Measurements from ENCODE around the gene CEACAM16.

Gene CEACAM16

GRCh38 chr19:44697670-44698034 lies 1.3 kb upstream of the CEACAM16 start:
- no peak for DNase-seq (ENCODE audit: low read depth)
- no peak for TF ChIP-seq CTCF (conservative IDR thresholded peaks at IDR 0.05; ENCODE audit: low read depth, low read length)
- no peak overlapping the region for H3K4me3 ChIP-seq (ENCODE audit: low read length)

GRCh38 chr19:44700547-44700946 lies 1.6 kb downstream of the CEACAM16 start:
- TF ChIP-seq CTCF (conservative IDR thresholded peaks at IDR 0.05; ENCODE audit: low read depth, low read length), result no peak
- DNase-seq (ENCODE audit: low read depth), result no peak
- no peak overlapping the region for H3K4me3 ChIP-seq (ENCODE audit: low read length)

- no peak for TF ChIP-seq CTCF (conservative IDR thresholded peaks at IDR 0.05; ENCODE audit: low read depth, low read length)
- no peak for DNase-seq (ENCODE audit: low read depth)
- no peak overlapping the region for H3K4me3 ChIP-seq (ENCODE audit: low read length)
Observed at GRCh38 chr19:44701228-44701627, 2.3 kb downstream of the CEACAM16 start.

GRCh38 chr19:44702551-44703176 lies 3.7 kb downstream of the CEACAM16 start:
- DNase-seq (ENCODE audit: low read depth), result no peak
- TF ChIP-seq CTCF (conservative IDR thresholded peaks at IDR 0.05; ENCODE audit: low read depth, low read length), result no peak
- no peak overlapping the region for H3K4me3 ChIP-seq (ENCODE audit: low read length)

- H3K4me3 ChIP-seq (ENCODE audit: low read length), result no peak overlapping the region
- no peak for DNase-seq (ENCODE audit: low read depth)
- no peak for TF ChIP-seq CTCF (conservative IDR thresholded peaks at IDR 0.05; ENCODE audit: low read depth, low read length)
Observed at GRCh38 chr19:44703336-44704078, 4.6 kb downstream of the CEACAM16 start.

- TF ChIP-seq CTCF (conservative IDR thresholded peaks at IDR 0.05; ENCODE audit: low read depth, low read length), result no peak
- no peak for DNase-seq (ENCODE audit: low read depth)
- no peak overlapping the region for H3K4me3 ChIP-seq (ENCODE audit: low read length)
Observed at GRCh38 chr19:44704982-44705381, 6.0 kb downstream of the CEACAM16 start.

GRCh38 chr19:44705502-44706010 lies 6.6 kb downstream of the CEACAM16 start:
- no peak for DNase-seq (ENCODE audit: low read depth)
- no peak overlapping the region for H3K4me3 ChIP-seq (ENCODE audit: low read length)
- no peak for TF ChIP-seq CTCF (conservative IDR thresholded peaks at IDR 0.05; ENCODE audit: low read depth, low read length)
